SKM-1 (cell line): ENCODE data around the gene UBQLN4.
"Not testable (repeated sequence)": the region's sequence is repeated elsewhere in the genome, so short reads cannot be mapped to it uniquely, and the experiment has no call there.

ENCODE experiments used
- DNase-seq: peaks from one replicate; lab custom pipeline; 2025; ENCODE audit not compliant: unreplicated experiment; lab: John Stamatoyannopoulos, UW

UBQLN4 gene

GRCh38 chr1:156062189-156062588 lies 8.6 kb upstream of the UBQLN4 start:
- no peak for DNase-seq

GRCh38 chr1:156060937-156061636 lies 7.5 kb upstream of the UBQLN4 start, which contains the start of gene RAB25:
Gene RAB25, plus strand, starts transcription at chr1:156061160. Its CDS starts 241 bp downstream, at chr1:156061401.
- no peak for DNase-seq

DNA sequence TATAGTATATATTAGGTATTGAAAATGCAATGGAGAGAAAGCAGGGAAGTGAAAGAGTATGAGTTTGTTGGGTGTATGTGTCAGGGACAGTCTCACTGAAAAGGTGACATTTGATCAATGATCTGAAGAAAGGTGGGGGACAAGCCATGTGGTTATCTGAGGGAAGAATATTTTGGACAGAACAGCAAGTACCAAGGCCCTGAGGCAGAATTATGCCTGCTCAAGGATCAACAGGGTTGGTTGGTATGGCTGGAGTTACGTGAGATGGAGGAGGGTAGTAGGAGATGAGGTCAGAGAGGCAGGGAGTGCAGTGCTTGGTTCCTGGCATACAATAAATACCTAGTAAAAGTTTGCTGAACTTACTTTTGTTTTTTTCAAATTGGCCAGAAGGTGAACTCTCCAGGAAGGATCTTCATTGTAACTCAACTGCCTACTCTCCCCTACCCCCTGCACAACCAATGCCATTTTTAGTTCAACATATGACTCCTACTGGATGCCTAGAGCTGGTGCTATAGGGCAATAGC lies 2.8 kb upstream of the UBQLN4 start:
- DNase-seq, result no peak

DNA sequence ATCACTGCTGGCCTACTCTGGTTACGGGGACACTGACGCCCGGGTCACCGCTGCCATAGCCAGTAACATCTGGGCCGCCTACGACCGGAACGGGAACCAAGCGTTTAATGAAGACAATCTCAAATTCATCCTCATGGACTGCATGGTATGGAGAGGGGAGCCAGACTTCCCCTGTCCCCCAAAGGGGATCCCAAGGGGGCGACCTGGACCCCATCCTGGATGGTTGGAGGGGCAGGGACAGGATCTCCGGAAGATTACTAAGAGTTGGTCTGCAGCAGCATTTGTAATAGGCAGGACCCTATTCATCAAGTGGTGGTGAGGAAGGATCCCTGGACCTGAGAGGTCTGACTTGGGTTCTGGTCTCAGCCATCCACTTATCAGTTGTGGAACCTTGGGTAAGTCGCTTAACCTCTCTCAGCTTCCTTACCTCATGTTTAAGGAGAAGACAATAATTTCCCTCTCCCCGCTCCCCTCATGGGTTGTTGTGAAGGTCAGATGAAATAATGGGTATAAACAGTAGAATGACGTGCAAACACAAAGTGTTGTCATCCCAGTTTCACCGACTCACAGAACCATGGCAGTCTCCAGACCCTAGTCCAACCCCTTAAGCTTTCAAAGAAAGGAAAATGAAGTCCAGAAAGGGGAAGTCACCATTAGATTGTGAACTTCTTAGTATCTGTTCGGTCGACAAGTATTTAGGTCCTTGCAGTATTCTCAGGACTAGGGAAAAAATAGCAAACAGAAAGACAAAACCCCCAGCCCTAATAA lies 1.9 kb upstream of the UBQLN4 start:
- DNase-seq, result no peak

DNA sequence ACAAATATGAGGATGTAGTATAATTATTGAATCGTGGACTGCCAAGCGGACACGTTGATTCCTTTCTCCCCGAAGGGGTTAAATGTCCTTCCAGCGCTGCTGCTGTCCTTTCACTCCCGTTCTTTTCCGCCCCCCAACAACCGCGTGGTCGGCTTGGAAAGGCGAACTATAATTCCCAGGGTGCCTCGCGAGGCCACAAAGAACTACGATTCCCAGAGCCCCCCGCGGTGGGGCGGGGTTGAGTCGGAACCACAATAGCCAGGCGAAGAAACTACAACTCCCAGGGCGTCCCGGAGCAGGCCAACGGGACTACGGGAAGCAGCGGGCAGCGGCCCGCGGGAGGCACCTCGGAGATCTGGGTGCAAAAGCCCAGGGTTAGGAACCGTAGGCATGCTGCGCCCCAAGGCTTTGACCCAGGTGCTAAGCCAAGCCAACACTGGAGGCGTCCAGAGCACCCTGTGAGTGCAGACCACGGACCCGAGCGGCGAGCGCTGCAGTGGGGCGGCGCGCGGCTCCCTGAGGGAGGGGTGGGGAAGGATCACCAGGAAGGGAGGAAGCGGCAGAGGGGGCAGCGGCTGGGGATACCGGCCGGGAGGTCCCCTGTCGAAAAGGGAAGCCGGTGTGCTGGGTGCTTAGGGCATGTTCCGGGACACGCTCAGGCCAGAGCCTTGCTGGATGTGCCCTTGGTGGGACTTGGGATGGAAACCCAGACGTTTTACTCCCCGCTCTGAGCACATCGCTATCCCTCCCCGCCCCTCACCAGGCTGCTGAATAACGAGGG lies 1.1 kb upstream of the UBQLN4 start, which contains the start of gene LAMTOR2:
TSS of gene LAMTOR2 (plus strand) at position 283 of the 781 bp plus-strand sequence. CDS start at position 391, 108 bp downstream.
- peak; percentile 99 for DNase-seq

DNA sequence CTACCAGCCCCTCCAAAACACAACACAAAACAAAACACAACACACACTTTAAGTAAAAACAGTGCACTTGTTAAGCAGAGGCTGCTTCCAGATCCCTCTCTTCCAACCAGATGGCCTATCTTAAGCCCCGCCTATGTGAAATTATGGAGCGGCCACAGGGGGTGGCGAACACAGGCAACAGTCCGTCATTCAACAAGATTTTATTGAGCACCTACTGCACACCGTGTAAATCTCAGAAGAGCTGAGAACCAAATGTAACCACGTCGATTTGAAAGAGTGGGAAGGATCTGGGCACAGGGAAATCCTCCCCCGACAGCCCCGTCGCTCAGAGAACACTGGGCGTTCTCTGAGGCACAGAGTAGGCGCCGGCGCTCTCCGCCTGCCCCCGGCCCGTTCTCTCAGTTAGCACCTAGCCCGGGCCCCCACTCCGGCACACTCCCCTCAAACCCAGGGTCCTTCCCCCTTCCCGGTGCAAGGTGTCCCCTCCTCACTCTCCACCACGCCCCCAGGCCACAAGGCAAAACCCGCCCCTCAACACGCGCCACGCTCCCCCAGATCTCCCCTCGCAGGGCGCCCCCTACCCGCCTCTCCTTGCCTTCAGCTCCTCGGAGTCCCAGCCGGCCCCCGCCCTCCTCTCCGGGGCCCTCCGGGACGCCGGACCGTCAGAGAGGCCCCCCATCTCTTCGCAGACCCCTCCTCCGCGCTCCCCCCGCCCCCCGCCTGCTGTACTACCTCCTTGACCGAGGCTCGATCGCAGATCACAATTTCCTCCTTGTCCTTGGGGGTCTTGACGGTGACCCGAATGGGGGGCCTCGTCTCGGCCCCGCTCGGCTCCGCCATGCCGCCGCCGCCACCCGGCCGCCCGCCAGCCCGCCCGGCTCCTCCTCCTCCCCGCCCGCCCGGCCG lies 483 bp downstream of the UBQLN4 start:
- peak; percentile 56 for DNase-seq

- no peak for DNase-seq
Observed at GRCh38 chr1:156051011-156051725, 2.4 kb downstream of the UBQLN4 start.

DNA sequence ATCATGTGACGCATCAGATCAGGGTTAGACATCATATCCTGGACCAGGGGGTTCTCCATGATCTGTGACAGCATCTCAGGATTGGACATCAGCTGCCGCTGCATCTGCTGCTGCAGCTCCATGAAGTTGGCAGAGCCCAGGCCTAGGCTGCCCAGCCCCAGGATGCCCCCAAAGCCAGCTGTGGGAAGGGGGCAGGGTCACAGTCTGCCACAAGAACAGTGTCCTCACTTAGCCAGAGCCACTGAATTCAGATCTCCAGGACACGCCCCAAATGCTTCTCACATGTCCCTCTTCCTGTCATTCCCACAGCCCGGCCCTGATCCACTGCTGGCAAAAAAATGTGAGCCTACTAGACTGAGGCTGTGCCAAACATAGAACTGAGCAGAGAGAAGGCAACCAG lies 3.2 kb downstream of the UBQLN4 start:
- DNase-seq, result no peak

DNA sequence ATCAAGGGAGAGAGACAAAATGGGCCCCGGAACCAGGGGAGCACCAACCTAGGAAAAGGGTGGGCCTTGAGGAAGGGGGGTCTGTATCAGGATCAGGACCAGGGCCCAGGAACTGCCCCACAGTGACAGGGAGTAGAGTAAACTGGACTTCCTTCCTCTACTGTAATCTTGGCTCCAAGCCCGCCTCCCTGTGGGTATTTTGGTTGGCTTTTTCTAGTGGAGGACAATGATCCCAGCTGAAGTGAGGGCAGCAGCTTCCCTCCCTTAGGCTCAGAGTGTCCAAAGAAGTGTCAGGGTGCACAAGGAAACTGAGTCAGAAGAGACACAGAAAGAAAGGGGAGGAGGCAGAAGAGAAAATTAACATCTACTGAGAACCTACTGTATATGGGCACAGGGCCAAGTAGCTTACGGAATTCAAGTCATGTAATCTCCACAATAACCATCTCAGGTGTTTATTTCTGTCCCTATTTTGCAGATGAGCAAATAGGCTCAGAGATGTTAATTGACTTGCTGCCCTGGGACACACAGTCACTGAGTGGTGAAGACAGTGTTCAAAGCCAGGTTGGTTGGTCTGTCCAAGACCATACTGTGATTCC lies 4.8 kb downstream of the UBQLN4 start:
- no peak for DNase-seq

GRCh38 chr1:156045076-156045475 lies 8.5 kb downstream of the UBQLN4 start:
- DNase-seq, result no peak

DNA sequence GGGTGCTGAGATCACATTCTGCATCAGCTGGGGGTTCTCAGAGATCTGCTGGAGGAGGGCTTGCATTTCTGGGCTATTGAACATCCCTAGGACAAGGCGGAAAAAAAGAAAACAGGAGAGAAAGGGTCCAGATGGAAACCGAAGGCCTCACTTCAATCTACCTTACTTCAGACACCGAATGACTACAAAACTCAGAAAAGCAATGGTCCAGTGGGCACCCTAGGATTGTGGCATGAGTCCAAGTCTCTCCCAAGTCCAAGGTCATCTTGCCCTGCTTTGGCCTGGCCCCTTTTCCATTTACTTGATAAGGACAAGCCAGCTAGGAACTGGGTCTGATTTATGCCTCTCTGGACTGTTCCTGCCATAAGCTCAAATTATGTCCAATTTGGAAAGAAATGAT lies 10.8 kb downstream of the UBQLN4 start:
- DNase-seq, result no peak

DNA sequence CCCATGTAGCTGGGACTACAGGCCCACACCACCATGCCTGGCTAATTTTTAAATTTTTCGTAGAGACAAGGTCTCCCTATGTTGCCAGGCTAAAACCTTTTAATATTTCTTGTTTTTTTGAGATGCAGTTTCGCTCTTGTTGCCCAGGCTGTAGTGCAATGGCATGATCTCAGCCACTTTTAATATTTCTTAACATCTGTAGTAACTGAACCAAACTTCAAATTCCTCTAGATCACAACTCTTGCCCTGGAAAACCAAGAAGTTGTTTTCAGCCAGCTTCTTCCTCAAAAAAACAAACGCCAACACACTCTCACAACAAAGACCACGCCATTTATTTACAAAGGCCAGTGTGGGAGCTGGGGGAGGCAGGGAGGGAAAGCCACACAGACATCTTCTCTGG lies 18.6 kb downstream of the UBQLN4 start:
- DNase-seq, result not testable (repeated sequence)

DNA sequence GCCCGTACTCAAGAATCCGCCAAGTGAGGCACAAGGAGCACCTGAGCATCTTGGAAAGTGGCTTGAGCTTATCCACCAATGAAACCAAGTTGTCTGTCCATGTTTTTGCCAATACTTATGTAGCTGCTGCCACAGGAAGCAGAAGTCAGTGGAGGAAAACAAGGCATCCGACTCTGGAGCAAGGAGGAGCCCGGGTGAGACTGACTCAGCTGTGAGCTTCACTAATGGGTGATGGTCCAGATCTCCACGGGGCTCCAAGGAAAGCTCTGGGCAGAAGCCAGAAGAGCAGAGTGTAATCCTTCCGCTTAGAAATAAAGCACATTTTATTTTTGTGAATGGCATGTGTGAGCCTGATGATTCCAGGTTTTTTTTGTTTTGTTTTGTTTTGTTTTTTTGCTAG lies 20.6 kb downstream of the UBQLN4 start:
- DNase-seq, result no peak

DNA sequence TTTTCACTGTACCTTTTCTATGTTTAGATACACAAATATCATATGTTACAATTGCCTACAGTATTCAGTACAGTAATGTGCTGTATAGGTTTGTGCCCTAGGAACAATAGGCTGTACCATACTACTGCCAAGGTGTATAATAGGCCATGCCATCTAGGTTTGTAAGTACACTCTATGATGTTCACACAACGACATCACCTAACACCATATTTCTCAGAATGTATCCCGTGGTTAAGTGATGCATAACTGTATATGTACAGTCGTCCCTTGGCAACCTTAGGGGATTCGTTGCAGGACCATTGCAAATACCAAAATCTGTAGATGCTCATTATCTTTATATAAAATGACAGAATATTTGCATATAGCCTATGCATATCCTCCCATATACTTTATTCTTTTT lies 27.0 kb downstream of the UBQLN4 start:
- DNase-seq, result no peak

GRCh38 chr1:156025876-156026275 lies 27.7 kb downstream of the UBQLN4 start:
- DNase-seq, result peak; percentile 57

GRCh38 chr1:156024801-156025200 lies 28.8 kb downstream of the UBQLN4 start:
- DNase-seq, result no peak

DNA sequence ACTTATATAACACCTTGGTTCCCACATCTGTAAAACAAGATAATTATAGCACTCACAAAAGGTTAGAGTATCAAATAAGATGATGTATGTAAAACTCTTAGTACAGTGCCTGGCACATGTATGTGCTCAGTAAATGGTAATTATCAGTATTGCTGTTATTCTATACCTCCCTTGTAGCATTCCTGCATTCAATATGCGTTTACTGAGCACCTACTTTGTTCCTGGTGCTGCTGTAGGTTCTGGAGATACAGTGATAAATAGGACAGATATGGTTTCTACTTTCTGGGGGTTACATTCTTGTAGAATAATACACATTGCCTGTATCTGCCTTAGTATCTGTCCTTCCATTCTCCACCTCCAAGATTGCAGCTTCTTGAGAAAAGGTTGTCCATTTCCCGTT lies 31.6 kb downstream of the UBQLN4 start:
- DNase-seq, result no peak

- DNase-seq, result no peak
Observed at GRCh38 chr1:156021093-156021428, 32.5 kb downstream of the UBQLN4 start.

DNA sequence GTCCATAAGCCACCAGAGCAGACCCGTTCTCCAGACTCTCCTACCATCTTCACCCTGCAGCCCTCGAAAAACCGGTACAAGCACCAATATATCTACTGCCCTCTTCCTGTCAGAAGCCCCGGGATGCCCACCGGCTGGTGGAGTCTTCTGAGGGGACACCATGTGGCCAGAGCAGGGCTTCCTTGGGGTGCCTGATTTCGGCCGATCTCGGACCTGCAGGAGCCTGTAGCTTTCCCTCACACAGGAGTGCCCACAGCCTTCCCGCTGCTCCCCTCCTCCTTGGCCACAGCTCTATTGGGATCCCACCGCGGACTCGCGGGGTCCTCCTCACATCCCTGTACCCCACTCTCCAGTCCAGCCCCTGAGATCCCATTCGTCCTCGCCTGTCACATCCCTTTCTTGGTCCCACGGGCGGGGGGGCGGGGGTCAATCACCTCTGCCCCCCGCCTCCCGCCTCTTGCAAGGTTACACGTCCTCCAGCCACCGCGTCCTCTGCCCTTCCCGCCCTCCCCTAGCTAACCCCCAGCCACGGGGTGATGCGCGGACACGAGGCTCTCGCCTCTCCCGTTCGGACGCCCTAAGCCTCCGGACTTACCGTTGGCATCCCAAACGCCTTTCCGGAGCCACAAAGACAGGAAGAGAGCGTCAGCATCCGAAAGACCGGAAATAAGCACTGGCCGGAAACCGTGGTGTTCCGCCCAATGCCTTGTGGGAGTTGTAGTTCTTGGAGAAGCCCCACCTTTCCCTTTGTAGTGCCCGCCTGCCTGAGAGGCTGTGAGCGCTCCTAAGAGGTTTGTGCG lies 33.1 kb downstream of the UBQLN4 start, which contains the start of gene SSR2:
TSS of gene SSR2 (minus strand) at position 659 of the 800 bp plus-strand sequence. CDS start 784 bp downstream, outside the sequence.
- peak; percentile 95 for DNase-seq
